ENCODE results near the gene COL4A6. TPM values are rescaled to one million over a fixed set of nuclear protein-coding genes. Genes with fewer than 3 reads are reported as not detected.

Gene COL4A6
- total RNA-seq, 1 experiment from 2014 or later: 0.28 TPM

GRCh38 chrX:108310506-108310905 lies 127.7 kb downstream of the COL4A6 start:
- Histone ChIP-seq H3K27ac (ENCODE audit: low read length) (no peak overlapping the region), H3K4me1 (ENCODE audit: control insufficient read depth, insufficient read depth, low read length) (no peaks in the 10 kb centered on the region), H3K27me3 (ENCODE audit: control insufficient read depth, insufficient read depth, low read length) (no peaks in the 10 kb centered on the region; the same call in 1 of the 2 replicates), H3K4me3 (ENCODE audit: low read depth in 2 of 2, low read length in 2 of 2) (no peak overlapping the region), H3K9me3 (ENCODE audit: control insufficient read depth, insufficient read depth, low read depth, low read length) (no peaks in the 10 kb centered on the region), H3K36me3 (ENCODE audit: control insufficient read depth, insufficient read depth, low read length) (no peaks in the 10 kb centered on the region)
- no peak for DNase-seq (ENCODE audit: low read depth, low spot score)
- POLR2A ChIA-PET: no interaction called here
- no TSS peak for BruUV-seq (replicated peaks)
- CTCF ChIA-PET: no interaction called here
- intact Hi-C loops (cut with micrococcal nuclease; ENCODE audit: unreplicated experiment) (no loop called here), in situ Hi-C loops (cut with HindIII; ENCODE audit: low pct_unique_long_range_greater_than_20kb, low sequenced_read_pairs) (no loop called here)
- no peak for ATAC-seq
- TF ChIP-seq POLR2AphosphoS5 (IDR thresholded peaks at IDR 0.05; ENCODE audit: low read depth, low read length) (no peak), SIN3A (IDR thresholded peaks at IDR 0.05; ENCODE audit: borderline replicate concordance, insufficient read depth, low read depth, low read length) (no peak), CTCF (IDR thresholded peaks at IDR 0.05) (no peak), TCF7L2 (IDR thresholded peaks at IDR 0.05; ENCODE audit: low read depth, low read length) (no peak), REST (IDR thresholded peaks at IDR 0.05; ENCODE audit: insufficient read depth in 1 of 2, low read depth in 2 of 2, low read length in 1 of 2) (no peak)

- DNase-seq (ENCODE audit: low read depth, low spot score) (no peak), ATAC-seq (no peak)
- Histone ChIP-seq H3K4me3 (ENCODE audit: low read depth in 2 of 2, low read length in 2 of 2) (no peak overlapping the region), H3K4me1 (ENCODE audit: control insufficient read depth, insufficient read depth, low read length) (no peaks in the 10 kb centered on the region), H3K36me3 (ENCODE audit: control insufficient read depth, insufficient read depth, low read length) (no peaks in the 10 kb centered on the region), H3K27me3 (ENCODE audit: control insufficient read depth, insufficient read depth, low read length) (no peaks in the 10 kb centered on the region; the same call in 1 of the 2 replicates), H3K27ac (ENCODE audit: low read length) (no peak overlapping the region), H3K9me3 (ENCODE audit: control insufficient read depth, insufficient read depth, low read depth, low read length) (no peaks in the 10 kb centered on the region)
- CTCF ChIA-PET: no interaction called here
- in situ Hi-C loops (cut with HindIII; ENCODE audit: low pct_unique_long_range_greater_than_20kb, low sequenced_read_pairs): no loop called here
- TF ChIP-seq CTCF (IDR thresholded peaks at IDR 0.05) (no peak), REST (IDR thresholded peaks at IDR 0.05; ENCODE audit: insufficient read depth in 1 of 2, low read depth in 2 of 2, low read length in 1 of 2) (no peak), SIN3A (IDR thresholded peaks at IDR 0.05; ENCODE audit: borderline replicate concordance, insufficient read depth, low read depth, low read length) (no peak), POLR2AphosphoS5 (IDR thresholded peaks at IDR 0.05; ENCODE audit: low read depth, low read length) (no peak), TCF7L2 (IDR thresholded peaks at IDR 0.05; ENCODE audit: low read depth, low read length) (no peak)
- BruUV-seq (replicated peaks): no TSS peak
- POLR2A ChIA-PET: no interaction called here
- intact Hi-C loops (cut with micrococcal nuclease; ENCODE audit: unreplicated experiment): loop anchor here (5.0 to 10.0 kb wide), 2 partner anchors 84 to 228 kb away; no protein-coding TSS in a partner anchor
Measured at GRCh38 chrX:108309144-108309543, 129.1 kb downstream of the COL4A6 start.
